HG03378 (cell line): ENCODE measurements around the gene TRIM47.

Experiments
- ATAC-seq: cut with Tn5 transposase; IDR thresholded peaks from one replicate; pipeline ENCODE4 v1.9.1; 2021; ENCODE audit warnings: mild to moderate bottlenecking, moderate library complexity; ENCODE audit not compliant: unreplicated experiment

The TRIM47 gene

GRCh38 chr17:75834279-75834920 is 44.0 kb downstream of the TRIM47 start:
- no peak for ATAC-seq

GRCh38 chr17:75832652-75833400 is 45.6 kb downstream of the TRIM47 start:
- ATAC-seq = no peak

- ATAC-seq = no peak
These were observed 46.2 kb downstream of the TRIM47 start for GRCh38 chr17:75832164-75832651.

GRCh38 chr17:75831032-75831571 is 47.3 kb downstream of the TRIM47 start:
- no peak for ATAC-seq

- no peak for ATAC-seq
These were observed 48.0 kb downstream of the TRIM47 start for GRCh38 chr17:75830164-75831031.

GRCh38 chr17:75829747-75830146 is 48.6 kb downstream of the TRIM47 start:
- ATAC-seq = no peak

GRCh38 chr17:75828741-75829140 is 49.6 kb downstream of the TRIM47 start:
- ATAC-seq = no peak

- ATAC-seq = no peak
These were observed 50.3 kb downstream of the TRIM47 start for GRCh38 chr17:75828076-75828400.

GRCh38 chr17:75827308-75828075 is 50.9 kb downstream of the TRIM47 start:
- ATAC-seq = no peak

GRCh38 chr17:75826561-75827307 is 51.6 kb downstream of the TRIM47 start:
- no peak for ATAC-seq

GRCh38 chr17:75825748-75826370 is 52.5 kb downstream of the TRIM47 start:
- no peak for ATAC-seq

- ATAC-seq = no peak
These were observed 53.2 kb downstream of the TRIM47 start for GRCh38 chr17:75825149-75825552.

- ATAC-seq = no peak
These were observed 53.7 kb downstream of the TRIM47 start for GRCh38 chr17:75824666-75825065.
